ENCODE measurements around the gene CASS4. TPM values are rescaled to one million over a fixed set of nuclear protein-coding genes. Genes with fewer than 3 reads are reported as not detected.

Gene CASS4
- total and polyA plus RNA-seq, 2 donors (not counting 3 experiments of a cell fraction or from before 2014, with no cell fraction given) = not detected

- Histone ChIP-seq H3K9me3 (replicated peaks; ENCODE audit: control insufficient read depth, insufficient read depth, low read length) (no peaks in the 10 kb centered on the region), H3K4me1 (ENCODE audit: control insufficient read depth, extremely low read depth, insufficient read depth, low read length) (no peaks in the 10 kb centered on the region), H2AFZ (ENCODE audit: low read depth, low read length) (no peak overlapping the region), H3K4me2 (ENCODE audit: insufficient read depth, low read length) (no peak overlapping the region), H3K27ac (ENCODE audit: insufficient read depth, low read depth, low read length) (no peak overlapping the region), H3K4me3 (replicated peaks in 1 of 3; ENCODE audit: insufficient read depth in 1 of 3, low read depth in 1 of 3, low read length in 3 of 3) (no peak overlapping the region), H3K79me2 (ENCODE audit: control insufficient read depth, insufficient read depth, low read length) (no peaks in the 10 kb centered on the region), H3K36me3 (ENCODE audit: control insufficient read depth in 2 of 2, extremely low read depth in 1 of 2, insufficient read depth in 2 of 2, low read length in 2 of 2) (no peaks in the 10 kb centered on the region), H3K9ac (replicated peaks; ENCODE audit: extremely low read depth, insufficient read depth, low read length) (no peak overlapping the region), H3K9me1 (replicated peaks; ENCODE audit: control insufficient read depth, extremely low read depth, insufficient read depth, low read length) (no peaks in the 10 kb centered on the region), H3K27me3 (ENCODE audit: control insufficient read depth in 2 of 2, insufficient read depth in 2 of 2, low read length in 2 of 2) (peaks cover 2 to 23% of the 10 kb centered on the region in 2 experiments), H4K20me1 (replicated peaks; ENCODE audit: control insufficient read depth, extremely low read depth, insufficient read depth, low read length) (no peaks in the 10 kb centered on the region)
- intact Hi-C loops (cut with micrococcal nuclease) = no loop called here
- no TSS peak for BruUV-seq (replicated peaks)
- dilution Hi-C loops (cut with MboI; ENCODE audit: extremely low pct_ligation_motif_present, low sequenced_read_pairs) = no loop called here
- FAIRE-seq = no peak
- TF ChIP-seq CTCF (IDR thresholded peaks at IDR 0.05; ENCODE audit: extremely low read depth in 1 of 2, insufficient read depth in 1 of 2, low read depth in 1 of 2, low read length in 2 of 2) = no peak
- no peak for TF ChIP-seq MAX (IDR thresholded peaks at IDR 0.05; ENCODE audit: insufficient read depth, insufficient read length)
- no peak for TF ChIP-seq JUN (IDR thresholded peaks at IDR 0.05; ENCODE audit: borderline replicate concordance, insufficient read depth, insufficient read length, low read depth)
- no peak for TF ChIP-seq POLR2A (IDR thresholded peaks at IDR 0.05; ENCODE audit: low read depth, low read length)
- TF ChIP-seq MYC (IDR thresholded peaks at IDR 0.05; ENCODE audit: low read depth, low read length) = no peak
- no peak for TF ChIP-seq FOS (IDR thresholded peaks at IDR 0.05; ENCODE audit: borderline replicate concordance, insufficient read depth, low read length)
- no peak for TF ChIP-seq GATA2 (IDR thresholded peaks at IDR 0.05; ENCODE audit: insufficient read depth, insufficient read length, low read depth, low read length)
- TF ChIP-seq POLR2AphosphoS5 (IDR thresholded peaks at IDR 0.05; ENCODE audit: insufficient read depth, low read depth, low read length) = no peak
- TF ChIP-seq EZH2 (IDR thresholded peaks at IDR 0.05; ENCODE audit: borderline replicate concordance, low read depth, low read length, severe bottlenecking) = no peak
- ChIA-PET CTCF (no interaction called here), POLR2A (no interaction called here)
- DNase-seq (ENCODE audit: low read depth, low spot score) = no peak
Observed at GRCh38 chr20:56460459-56460858, 48.4 kb downstream of the CASS4 start.
